ENCODE results near the gene FCRL4.

The FCRL4 gene

DNA sequence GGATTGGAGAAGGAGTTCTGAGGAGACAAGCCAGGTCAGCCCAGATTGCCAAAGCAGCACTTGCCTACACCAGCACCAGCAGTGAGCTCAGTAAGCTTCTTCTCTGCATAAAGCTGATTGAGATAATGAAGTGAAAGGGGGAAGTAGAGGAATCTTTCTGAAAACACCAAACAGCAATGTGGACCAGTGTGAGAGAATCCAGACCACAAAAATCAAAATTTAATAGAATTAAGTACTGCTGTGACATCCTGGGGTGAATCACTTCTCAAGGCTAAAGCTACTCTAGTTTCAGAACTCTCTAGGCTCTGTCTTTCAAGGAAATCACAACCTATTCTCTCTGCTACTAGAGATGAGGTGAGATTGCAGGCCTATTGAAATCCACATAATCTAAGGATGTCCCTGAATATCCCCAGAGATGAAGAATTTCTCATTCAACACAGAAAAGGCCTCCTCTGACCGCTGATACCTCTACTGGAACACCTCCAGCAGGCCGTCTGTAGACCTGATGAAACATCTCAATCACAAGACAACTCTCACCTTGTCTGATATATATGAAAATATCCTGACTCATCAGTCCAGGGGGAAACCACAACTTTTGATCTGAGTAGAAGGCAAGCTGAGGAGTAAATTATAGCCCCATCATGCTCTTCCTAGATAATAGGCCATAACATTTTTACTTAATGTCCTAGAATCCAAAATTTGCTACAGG, at the start of gene FCRL4:
Gene FCRL4, minus strand, starts transcription at position 127 of the 709 bp plus-strand sequence. CDS start 141 bp downstream, outside the sequence.
- no peaks in the 10 kb centered on the region for H3K9me3 Mint-ChIP-seq
- H3K4me1 Mint-ChIP-seq (ENCODE audit: low read depth) = peaks cover 9% of the 10 kb centered on the region
- H3K36me3 Mint-ChIP-seq (ENCODE audit: low read depth) = no peaks in the 10 kb centered on the region
- peaks cover 24% of the 10 kb centered on the region for H3K27me3 Mint-ChIP-seq
- DNase-seq = no peak
- H3K4me3 Mint-ChIP-seq = no peak within 1 kb of the TSS
- H3K27ac Mint-ChIP-seq = peak within 1 kb of the TSS; percentile 63

DNA sequence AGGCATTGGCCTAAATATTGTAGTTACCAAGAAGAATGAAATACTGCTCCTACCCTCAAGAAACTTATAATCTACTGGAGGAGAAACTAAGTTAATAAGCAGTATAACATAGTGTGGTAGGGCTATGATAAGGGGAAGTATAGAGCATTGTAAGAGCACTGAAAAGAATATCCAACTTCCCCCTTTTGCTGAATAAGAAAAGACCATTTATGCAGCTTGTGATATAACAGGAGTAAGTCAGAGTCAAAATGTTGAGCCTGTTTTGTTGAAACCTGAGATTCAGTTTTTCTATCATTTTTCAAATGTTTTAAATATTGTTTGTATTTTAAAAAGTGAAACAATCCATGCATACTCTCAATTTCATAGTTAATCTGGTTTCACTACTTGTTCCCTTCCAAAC, 48.3 kb upstream of the FCRL4 start:
- DNase-seq = no peak
- Mint-ChIP-seq H3K4me1 (ENCODE audit: low read depth) (no peaks in the 10 kb centered on the region), H3K4me3 (no peak overlapping the region), H3K27me3 (peaks cover 4% of the 10 kb centered on the region), H3K9me3 (no peaks in the 10 kb centered on the region), H3K36me3 (ENCODE audit: low read depth) (no peaks in the 10 kb centered on the region), H3K27ac (no peak overlapping the region)

DNA sequence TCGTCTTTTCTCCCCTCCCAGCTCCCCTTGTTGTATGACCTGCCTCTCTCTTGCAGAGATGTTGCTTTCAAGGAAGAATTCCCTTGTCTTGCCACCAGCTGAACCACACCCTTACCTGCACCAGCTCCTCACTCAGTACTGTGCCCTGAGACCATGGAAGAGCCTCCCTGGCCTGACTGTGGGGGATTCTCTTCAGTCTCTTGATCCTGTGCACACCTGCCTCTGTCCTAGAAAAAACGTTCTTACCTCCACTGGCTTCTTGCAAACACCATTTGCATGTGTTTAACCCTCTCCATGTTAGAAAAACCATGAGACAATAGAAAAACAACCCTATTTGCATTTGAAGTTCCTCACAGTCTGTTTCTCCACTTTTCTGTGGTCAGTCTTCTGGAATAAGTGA, 43.3 kb upstream of the FCRL4 start:
- Mint-ChIP-seq H3K27ac (no peak overlapping the region), H3K4me3 (no peak overlapping the region), H3K27me3 (peaks cover 4% of the 10 kb centered on the region), H3K4me1 (ENCODE audit: low read depth) (no peaks in the 10 kb centered on the region), H3K9me3 (no peaks in the 10 kb centered on the region), H3K36me3 (ENCODE audit: low read depth) (no peaks in the 10 kb centered on the region)
- no peak for DNase-seq

DNA sequence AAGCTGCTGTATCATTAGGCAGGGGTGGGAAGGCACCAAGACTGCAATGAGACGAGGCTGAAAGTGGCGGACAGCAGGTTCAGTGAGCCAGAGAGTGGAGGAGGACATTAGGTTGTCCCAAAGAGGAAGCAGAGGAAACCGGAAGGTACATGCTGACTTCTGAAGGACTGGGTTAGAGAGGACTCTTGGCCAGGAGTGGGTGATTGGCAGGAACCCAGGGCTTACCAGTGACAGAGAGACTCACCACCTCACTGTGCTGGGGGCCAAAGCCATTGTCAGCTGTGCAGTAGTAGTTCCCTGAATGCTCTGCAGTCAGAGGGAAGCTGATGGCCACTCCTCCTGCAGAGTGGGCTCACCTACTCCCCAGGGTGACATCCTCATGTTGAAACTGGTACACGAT, 41.9 kb upstream of the FCRL4 start:
- Mint-ChIP-seq H3K27me3 (peaks cover 4% of the 10 kb centered on the region), H3K36me3 (ENCODE audit: low read depth) (no peaks in the 10 kb centered on the region), H3K9me3 (no peaks in the 10 kb centered on the region), H3K4me3 (no peak overlapping the region), H3K27ac (no peak overlapping the region), H3K4me1 (ENCODE audit: low read depth) (no peaks in the 10 kb centered on the region)
- DNase-seq = no peak

DNA sequence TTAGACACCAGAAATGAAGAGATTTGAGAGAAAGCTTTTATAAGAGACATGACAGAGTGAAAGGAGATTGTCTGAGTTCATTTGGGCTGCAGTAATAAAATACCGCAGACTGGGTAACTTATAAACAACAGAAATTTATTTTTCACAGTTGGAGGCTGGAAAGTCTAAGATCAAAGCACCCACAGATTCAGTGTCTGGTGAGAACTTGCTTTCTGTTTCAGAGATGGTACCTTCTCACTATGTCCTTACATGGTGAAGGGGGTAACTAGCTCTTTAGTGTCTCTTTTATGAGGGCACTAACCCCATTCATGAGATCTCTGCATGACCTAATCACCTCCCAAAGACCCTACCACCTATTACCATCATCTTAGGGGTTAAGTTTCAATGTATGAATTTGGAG, 30.9 kb upstream of the FCRL4 start:
- Mint-ChIP-seq H3K4me1 (ENCODE audit: low read depth) (peaks cover 7% of the 10 kb centered on the region), H3K9me3 (peaks cover 1% of the 10 kb centered on the region), H3K36me3 (ENCODE audit: low read depth) (no peaks in the 10 kb centered on the region), H3K27ac (no peak overlapping the region), H3K27me3 (peaks cover 32% of the 10 kb centered on the region), H3K4me3 (no peak overlapping the region)
- DNase-seq = no peak

DNA sequence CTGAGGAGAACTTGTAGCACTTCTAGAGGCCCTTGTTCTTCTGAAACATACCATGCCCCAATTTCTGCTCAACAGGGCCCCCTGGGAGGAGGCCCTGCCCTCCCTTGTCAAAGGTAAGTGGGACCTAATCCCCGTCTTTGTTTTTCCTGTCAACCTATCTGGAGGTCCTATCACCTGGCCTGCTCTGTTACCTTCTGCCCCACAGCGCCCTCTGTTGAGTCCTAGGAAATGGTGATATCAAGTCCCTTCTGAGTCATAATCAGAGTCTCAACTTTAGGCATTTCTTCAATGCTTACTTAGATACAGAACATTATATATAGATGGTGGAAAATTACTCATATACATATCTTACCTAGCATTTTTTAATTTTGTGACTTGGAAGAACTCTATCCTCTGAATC, 28.2 kb upstream of the FCRL4 start:
- DNase-seq = no peak
- Mint-ChIP-seq H3K9me3 (no peaks in the 10 kb centered on the region), H3K27me3 (peaks cover 34% of the 10 kb centered on the region), H3K36me3 (ENCODE audit: low read depth) (no peaks in the 10 kb centered on the region), H3K4me1 (ENCODE audit: low read depth) (peaks cover 7% of the 10 kb centered on the region), H3K4me3 (no peak overlapping the region), H3K27ac (no peak overlapping the region)

DNA sequence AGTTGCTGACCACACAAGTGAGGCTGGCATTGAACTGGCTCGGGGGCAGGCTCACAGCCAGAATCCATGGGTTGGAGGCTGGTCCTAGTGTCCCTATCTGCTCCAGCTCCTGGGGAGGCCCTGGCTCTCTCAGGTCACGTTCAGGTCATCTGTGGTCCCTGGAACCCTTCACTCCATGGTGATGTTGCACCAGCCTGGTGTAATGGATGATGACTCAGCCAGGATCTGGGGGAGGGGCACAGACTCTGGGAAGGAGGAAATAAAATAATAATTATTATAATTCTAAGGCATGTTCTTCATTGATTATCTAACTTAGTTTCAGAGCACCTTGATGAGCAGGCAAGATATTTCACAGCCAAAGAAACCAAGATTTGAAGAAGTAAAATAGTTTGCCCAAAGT, 26.6 kb upstream of the FCRL4 start:
- Mint-ChIP-seq H3K4me3 (no peak overlapping the region), H3K9me3 (no peaks in the 10 kb centered on the region), H3K27ac (no peak overlapping the region), H3K27me3 (peaks cover 26% of the 10 kb centered on the region), H3K36me3 (ENCODE audit: low read depth) (no peaks in the 10 kb centered on the region), H3K4me1 (ENCODE audit: low read depth) (peaks cover 5% of the 10 kb centered on the region)
- no peak for DNase-seq

DNA sequence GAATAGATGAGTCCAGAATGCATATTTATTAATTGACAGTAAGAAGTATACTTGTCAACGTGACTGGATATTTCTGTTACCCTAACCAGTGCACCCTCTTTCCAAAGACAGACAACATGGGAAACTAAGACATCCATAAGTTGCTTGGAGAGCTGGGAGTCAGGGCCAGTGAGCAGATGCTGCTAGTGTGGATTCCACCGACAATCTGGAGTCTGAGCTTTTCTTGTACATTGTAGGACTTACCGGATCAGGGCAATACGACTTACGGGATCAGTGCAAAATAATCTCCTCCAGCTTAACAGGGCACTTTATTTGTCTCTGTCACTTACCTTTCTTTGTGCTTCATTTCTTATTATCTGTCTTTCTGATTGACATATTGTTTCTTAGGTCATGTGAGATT, 24.6 kb upstream of the FCRL4 start:
- no peaks in the 10 kb centered on the region for H3K4me1 Mint-ChIP-seq (ENCODE audit: low read depth)
- H3K36me3 Mint-ChIP-seq (ENCODE audit: low read depth) = no peaks in the 10 kb centered on the region
- H3K27me3 Mint-ChIP-seq = peaks cover 26% of the 10 kb centered on the region
- no peak overlapping the region for H3K4me3 Mint-ChIP-seq
- no peak for DNase-seq
- H3K27ac Mint-ChIP-seq = no peak overlapping the region
- H3K9me3 Mint-ChIP-seq = no peaks in the 10 kb centered on the region

DNA sequence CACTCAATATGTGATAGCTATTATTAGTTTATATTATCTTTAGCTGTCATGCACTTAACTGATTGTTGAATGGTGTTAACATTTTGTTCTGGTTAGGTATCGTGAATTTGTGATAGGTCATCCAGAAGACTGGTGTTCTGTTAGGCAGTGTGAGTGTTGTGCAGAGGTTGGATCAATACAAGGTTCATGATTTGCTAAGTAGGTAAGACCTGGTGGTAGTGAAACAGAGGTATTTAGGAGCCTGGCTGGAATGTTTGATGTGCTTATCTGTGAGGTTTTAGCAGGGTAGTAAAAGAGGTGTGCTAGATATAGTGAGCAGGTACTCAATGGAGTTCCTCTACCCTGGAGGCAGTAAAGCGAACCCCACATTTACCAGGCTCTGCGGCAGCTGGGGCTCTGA, 20.3 kb upstream of the FCRL4 start:
- Mint-ChIP-seq H3K9me3 (no peaks in the 10 kb centered on the region), H3K4me1 (ENCODE audit: low read depth) (no peaks in the 10 kb centered on the region), H3K27me3 (peaks cover 4% of the 10 kb centered on the region), H3K27ac (no peak overlapping the region), H3K36me3 (ENCODE audit: low read depth) (no peaks in the 10 kb centered on the region), H3K4me3 (no peak overlapping the region)
- no peak for DNase-seq

DNA sequence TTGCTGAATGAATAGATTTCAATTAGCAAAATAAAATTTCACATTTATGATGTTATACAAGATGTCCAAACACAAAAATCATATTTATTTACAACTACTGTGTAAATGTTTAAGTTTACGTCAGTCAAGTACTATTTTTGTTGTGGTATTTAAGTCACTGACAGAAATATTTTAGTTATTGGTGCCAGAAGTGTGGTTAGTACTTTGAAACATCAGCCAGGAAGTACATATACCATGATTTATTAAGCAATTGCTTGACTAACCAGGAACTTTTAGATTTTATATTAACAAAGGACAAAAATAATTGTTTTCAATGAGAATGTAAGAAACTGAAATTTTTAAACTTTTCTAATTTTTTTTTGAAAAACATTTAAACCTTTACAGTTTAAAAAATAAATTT, 2.4 kb upstream of the FCRL4 start:
- no peak overlapping the region for H3K4me3 Mint-ChIP-seq
- H3K27ac Mint-ChIP-seq = no peak overlapping the region
- H3K27me3 Mint-ChIP-seq = peaks cover 37% of the 10 kb centered on the region
- H3K9me3 Mint-ChIP-seq = no peaks in the 10 kb centered on the region
- peaks cover 9% of the 10 kb centered on the region for H3K4me1 Mint-ChIP-seq (ENCODE audit: low read depth)
- no peaks in the 10 kb centered on the region for H3K36me3 Mint-ChIP-seq (ENCODE audit: low read depth)
- no peak for DNase-seq

DNA sequence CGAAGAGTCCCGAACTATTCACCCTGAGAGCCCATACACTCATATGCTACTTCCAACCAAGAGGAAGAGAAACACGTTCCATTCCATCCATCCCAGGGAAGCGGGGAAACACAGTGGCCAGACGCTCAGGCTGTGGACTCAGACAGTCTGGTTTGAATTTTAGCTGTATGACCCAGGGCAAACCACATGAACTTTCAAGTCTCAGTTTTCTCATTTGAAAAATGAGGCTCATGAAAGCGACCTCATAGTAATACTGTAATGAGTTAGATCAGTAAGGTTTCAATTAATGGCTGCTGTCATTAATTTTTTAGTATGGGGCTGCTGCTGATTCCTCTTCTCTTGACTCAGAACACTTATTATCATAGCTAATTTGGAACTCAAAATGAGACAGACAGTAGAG, 1.5 kb downstream of the FCRL4 start:
- H3K4me1 Mint-ChIP-seq (ENCODE audit: low read depth) = peaks cover 9% of the 10 kb centered on the region
- no peaks in the 10 kb centered on the region for H3K36me3 Mint-ChIP-seq (ENCODE audit: low read depth)
- H3K4me3 Mint-ChIP-seq = no peak overlapping the region
- no peak for DNase-seq
- peaks cover 20% of the 10 kb centered on the region for H3K27me3 Mint-ChIP-seq
- no peaks in the 10 kb centered on the region for H3K9me3 Mint-ChIP-seq
- no peak overlapping the region for H3K27ac Mint-ChIP-seq

DNA sequence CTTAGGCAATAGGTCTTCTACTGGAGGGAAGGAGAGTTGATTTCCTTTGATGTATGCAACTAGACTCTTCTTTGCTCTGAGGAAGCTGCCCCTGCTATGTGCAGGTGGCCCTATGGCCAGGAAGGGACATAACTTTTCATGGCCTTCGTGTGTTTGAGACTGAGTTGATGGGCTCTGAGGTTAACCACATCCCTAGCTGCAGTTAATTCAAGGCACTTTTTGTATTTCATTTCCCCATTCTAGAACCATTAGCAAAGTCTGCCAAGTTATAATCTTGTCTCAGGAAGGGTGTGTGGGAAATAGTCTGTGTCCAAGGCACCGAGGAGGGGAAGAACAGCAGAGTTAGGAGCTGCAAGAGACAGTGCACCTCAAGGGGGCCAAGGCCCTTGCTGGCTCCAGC, 2.5 kb downstream of the FCRL4 start:
- Mint-ChIP-seq H3K4me3 (no peak overlapping the region), H3K36me3 (ENCODE audit: low read depth) (no peaks in the 10 kb centered on the region), H3K27ac (no peak overlapping the region), H3K4me1 (ENCODE audit: low read depth) (peaks cover 9% of the 10 kb centered on the region), H3K9me3 (no peaks in the 10 kb centered on the region), H3K27me3 (peaks cover 22% of the 10 kb centered on the region)
- DNase-seq = no peak

DNA sequence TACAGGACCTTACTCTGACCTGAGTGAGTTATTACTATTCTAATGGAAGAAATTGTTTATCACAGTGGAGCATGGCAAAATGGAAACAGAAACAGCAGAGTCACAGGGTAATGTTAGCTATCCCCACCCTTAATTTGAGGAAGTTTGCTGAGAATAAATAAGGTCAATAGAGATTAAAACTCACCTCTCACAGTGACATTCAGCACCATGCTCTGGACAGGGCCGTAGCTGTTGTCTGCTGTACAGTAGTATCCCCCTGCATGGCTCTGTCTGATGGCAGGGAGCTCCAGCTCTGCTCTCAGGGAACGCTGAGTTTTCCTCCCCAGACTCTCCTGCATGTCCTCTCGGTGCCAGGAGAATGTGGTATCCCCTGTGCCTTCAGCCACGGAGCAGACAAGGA, 11.9 kb downstream of the FCRL4 start:
- Mint-ChIP-seq H3K4me1 (ENCODE audit: low read depth) (no peaks in the 10 kb centered on the region), H3K27ac (no peak overlapping the region), H3K36me3 (ENCODE audit: low read depth) (no peaks in the 10 kb centered on the region), H3K27me3 (peaks cover 44% of the 10 kb centered on the region), H3K4me3 (no peak overlapping the region), H3K9me3 (peaks cover 3% of the 10 kb centered on the region)
- DNase-seq = no peak

DNA sequence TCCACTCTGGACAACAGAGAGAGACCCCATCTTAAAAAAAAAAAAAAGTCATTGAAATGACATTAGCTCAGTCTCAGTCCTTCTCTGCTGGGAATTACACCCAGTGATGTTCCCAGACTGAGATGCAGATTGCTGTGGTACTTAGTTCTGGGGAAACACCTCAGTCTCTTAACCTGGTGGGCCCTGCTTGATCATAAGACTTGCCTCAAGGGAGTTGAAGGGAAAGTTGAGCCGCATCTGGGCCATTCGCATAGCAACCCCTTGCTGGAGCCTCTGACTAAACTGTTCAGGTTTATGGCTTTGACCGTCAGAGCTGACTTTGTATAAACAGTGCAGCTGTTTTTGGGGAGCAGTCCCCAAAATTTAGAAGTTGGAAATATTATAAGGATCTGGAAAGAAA, 13.4 kb downstream of the FCRL4 start:
- DNase-seq = no peak
- peaks cover 3% of the 10 kb centered on the region for H3K9me3 Mint-ChIP-seq
- H3K27me3 Mint-ChIP-seq = peaks cover 39% of the 10 kb centered on the region
- H3K4me3 Mint-ChIP-seq = no peak overlapping the region
- H3K4me1 Mint-ChIP-seq (ENCODE audit: low read depth) = no peaks in the 10 kb centered on the region
- no peak overlapping the region for H3K27ac Mint-ChIP-seq
- no peaks in the 10 kb centered on the region for H3K36me3 Mint-ChIP-seq (ENCODE audit: low read depth)

DNA sequence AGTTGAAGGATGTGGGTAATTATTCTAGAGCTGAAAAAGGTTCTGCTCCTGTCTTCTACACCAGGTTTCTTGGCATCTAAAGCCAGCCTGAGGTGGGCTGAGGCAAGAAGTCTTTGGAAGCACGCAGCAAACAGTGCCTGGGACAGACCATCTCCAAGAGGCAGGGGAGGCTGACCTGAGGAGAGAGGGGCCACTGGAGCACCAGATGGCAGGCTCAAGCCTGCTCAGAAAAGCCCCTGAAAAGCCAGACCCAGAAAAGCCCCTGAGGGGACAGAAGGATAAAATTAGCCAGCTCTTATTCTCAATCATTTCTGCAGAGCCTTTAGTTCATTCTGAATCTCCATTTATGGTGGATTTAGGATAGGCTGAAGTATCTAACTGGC, 17.1 kb downstream of the FCRL4 start:
- Mint-ChIP-seq H3K36me3 (ENCODE audit: low read depth) (no peaks in the 10 kb centered on the region), H3K27me3 (peaks cover 15% of the 10 kb centered on the region), H3K9me3 (peaks cover 3% of the 10 kb centered on the region), H3K27ac (no peak overlapping the region), H3K4me3 (no peak overlapping the region), H3K4me1 (ENCODE audit: low read depth) (no peaks in the 10 kb centered on the region)
- DNase-seq = no peak

Data from activated T-cell treated with anti-CD3 and anti-CD28 coated beads, Interleukin-2, amount 50 U/mL, for 24 hours (primary cell).